Measurements from ENCODE around the gene STAC. TPM values are rescaled to one million over a fixed set of nuclear protein-coding genes. Genes with fewer than 3 reads are reported as not detected.
A peak's percentile ranks its signal among the peaks of the same experiment; 100 is the strongest.
"Not testable (repeated sequence)": the region's sequence is repeated elsewhere in the genome, so short reads cannot be mapped to it uniquely, and the experiment has no call there.

Gene STAC
- total and polyA plus RNA-seq, 5 donors, result 0.27 to 0.31 TPM; not detected in 3

DNA sequence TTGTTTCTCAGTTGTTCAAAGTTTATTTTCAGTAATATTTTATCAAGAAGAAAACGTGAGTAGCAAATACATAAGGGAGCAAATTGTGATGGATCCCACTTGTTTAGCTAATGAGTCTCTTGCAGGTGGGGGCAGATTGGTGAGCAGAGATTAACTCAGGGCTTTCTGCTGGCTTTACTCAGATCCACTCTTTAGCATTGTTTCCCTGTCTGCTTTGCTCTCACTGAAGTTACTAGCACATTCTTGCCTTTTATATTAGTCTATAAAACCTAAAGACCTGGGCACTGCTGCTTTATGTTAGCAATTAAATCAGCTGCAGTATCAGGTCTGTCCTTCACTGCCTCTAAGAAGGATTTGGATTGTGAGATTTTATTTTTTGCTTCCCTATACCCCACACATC lies 71.5 kb downstream of the STAC start:
- DNase-seq, result no peak
- Histone ChIP-seq H3K4me1 (ENCODE audit: control insufficient read depth, insufficient read depth, low read length) (no peaks in the 10 kb centered on the region), H3K27me3 (ENCODE audit: control insufficient read depth, insufficient read depth) (no peaks in the 10 kb centered on the region), H3K27ac (ENCODE audit: low read length) (no peak overlapping the region), H3K9me3 (ENCODE audit: control insufficient read depth, low read length) (no peaks in the 10 kb centered on the region), H3K4me3 (ENCODE audit: low read length) (no peak overlapping the region)
- 27% methylated on average over 1 of the region's 1 CpG for WGBS
- intact Hi-C loops (cut with DNase I), result no loop called here
- no peak for ATAC-seq

- H3K4me3 ChIP-seq (ENCODE audit: low read length); H3K27me3 ChIP-seq (ENCODE audit: control insufficient read depth, insufficient read depth); H3K27ac ChIP-seq (ENCODE audit: low read length); intact Hi-C loops (cut with DNase I); ATAC-seq; H3K4me1 ChIP-seq (ENCODE audit: control insufficient read depth, insufficient read depth, low read length); H3K9me3 ChIP-seq (ENCODE audit: control insufficient read depth, low read length): not testable (repeated sequence)
- WGBS, result 93% methylated on average over 30 of the region's 30 CpGs
- peak in 2 of 3 donors; percentile 24 to 41 for DNase-seq
Measured at GRCh38 chr3:36453213-36453612, 72.9 kb downstream of the STAC start.

- 93% methylated on average over 6 of the region's 6 CpGs for WGBS
- H3K27me3 ChIP-seq (ENCODE audit: control insufficient read depth, insufficient read depth); ATAC-seq: not testable (repeated sequence)
Measured at GRCh38 chr3:36453896-36454295, 73.6 kb downstream of the STAC start.

GRCh38 chr3:36455406-36455805 lies 75.1 kb downstream of the STAC start:
- no peaks in the 10 kb centered on the region for H3K4me1 ChIP-seq (ENCODE audit: control insufficient read depth, insufficient read depth, low read length)
- H3K4me3 ChIP-seq (ENCODE audit: low read length), result no peak overlapping the region
- H3K27ac ChIP-seq (ENCODE audit: low read length), result no peak overlapping the region
- no peak for ATAC-seq
- WGBS, result 64% methylated on average over 2 of the region's 2 CpGs
- H3K27me3 ChIP-seq (ENCODE audit: control insufficient read depth, insufficient read depth), result no peaks in the 10 kb centered on the region
- no peaks in the 10 kb centered on the region for H3K9me3 ChIP-seq (ENCODE audit: control insufficient read depth, low read length)
- no peak for DNase-seq
- intact Hi-C loops (cut with DNase I), result no loop called here

More at GRCh38 chr3:36453896-36454295, 73.6 kb downstream of the STAC start:
- H3K9me3 ChIP-seq (ENCODE audit: control insufficient read depth, low read length); H3K4me1 ChIP-seq (ENCODE audit: control insufficient read depth, insufficient read depth, low read length); intact Hi-C loops (cut with DNase I); H3K4me3 ChIP-seq (ENCODE audit: low read length); DNase-seq; H3K27ac ChIP-seq (ENCODE audit: low read length): not testable (repeated sequence)

- H3K9me3 ChIP-seq (ENCODE audit: control insufficient read depth, low read length), result no peaks in the 10 kb centered on the region
- no peaks in the 10 kb centered on the region for H3K4me1 ChIP-seq (ENCODE audit: control insufficient read depth, insufficient read depth, low read length)
- no peak overlapping the region for H3K27ac ChIP-seq (ENCODE audit: low read length)
- intact Hi-C loops (cut with DNase I), result no loop called here
- WGBS, result 93% methylated on average over 4 of the region's 4 CpGs
- DNase-seq (no peak), ATAC-seq (no peak)
- H3K4me3 ChIP-seq (ENCODE audit: low read length), result no peak overlapping the region
- no peaks in the 10 kb centered on the region for H3K27me3 ChIP-seq (ENCODE audit: control insufficient read depth, insufficient read depth)
Measured at GRCh38 chr3:36456784-36457183, 76.5 kb downstream of the STAC start.

- Histone ChIP-seq H3K27ac (ENCODE audit: low read length) (no peak overlapping the region), H3K27me3 (ENCODE audit: control insufficient read depth, insufficient read depth) (no peaks in the 10 kb centered on the region), H3K4me1 (ENCODE audit: control insufficient read depth, insufficient read depth, low read length) (no peaks in the 10 kb centered on the region), H3K4me3 (ENCODE audit: low read length) (no peak overlapping the region), H3K9me3 (ENCODE audit: control insufficient read depth, low read length) (no peaks in the 10 kb centered on the region)
- DNase-seq (no peak), ATAC-seq (no peak)
- intact Hi-C loops (cut with DNase I), result no loop called here
- 72% methylated on average over 5 of the region's 5 CpGs for WGBS
Measured at GRCh38 chr3:36457667-36458066, 77.4 kb downstream of the STAC start.

DNA sequence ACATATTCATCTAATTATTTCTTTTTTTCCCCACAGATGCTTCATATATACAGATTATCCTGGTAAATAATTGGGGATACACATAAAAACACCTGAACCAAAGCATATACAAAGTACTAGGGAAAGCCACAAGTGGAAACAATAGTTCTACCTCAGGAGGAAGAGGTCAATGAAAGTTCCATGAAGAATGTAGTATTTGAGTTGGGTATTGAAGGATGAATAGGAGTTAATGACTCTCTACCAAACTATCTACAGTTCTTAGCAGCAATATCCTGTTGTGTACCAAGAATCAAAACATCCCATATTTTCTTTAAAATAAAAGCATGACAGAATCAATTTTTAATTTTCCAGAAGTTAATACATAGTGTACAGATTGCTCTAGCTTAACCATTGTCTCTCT lies 78.9 kb downstream of the STAC start:
- Histone ChIP-seq H3K9me3 (ENCODE audit: control insufficient read depth, low read length) (no peaks in the 10 kb centered on the region), H3K4me3 (ENCODE audit: low read length) (no peak overlapping the region), H3K27ac (ENCODE audit: low read length) (no peak overlapping the region), H3K4me1 (ENCODE audit: control insufficient read depth, insufficient read depth, low read length) (no peaks in the 10 kb centered on the region), H3K27me3 (ENCODE audit: control insufficient read depth, insufficient read depth) (no peaks in the 10 kb centered on the region)
- DNase-seq (no peak), ATAC-seq (no peak)
- intact Hi-C loops (cut with DNase I), result no loop called here

GRCh38 chr3:36461597-36461996 lies 81.3 kb downstream of the STAC start:
- Histone ChIP-seq H3K4me1 (ENCODE audit: control insufficient read depth, insufficient read depth, low read length) (no peaks in the 10 kb centered on the region), H3K9me3 (ENCODE audit: control insufficient read depth, low read length) (no peaks in the 10 kb centered on the region), H3K4me3 (ENCODE audit: low read length) (no peak overlapping the region), H3K27me3 (ENCODE audit: control insufficient read depth, insufficient read depth) (no peaks in the 10 kb centered on the region), H3K27ac (ENCODE audit: low read length) (no peak overlapping the region)
- intact Hi-C loops (cut with DNase I), result no loop called here
- ATAC-seq (no peak), DNase-seq (no peak)
- 89% methylated on average over 1 of the region's 1 CpG for WGBS

- H3K27ac ChIP-seq (ENCODE audit: low read length); intact Hi-C loops (cut with DNase I); ATAC-seq; H3K4me3 ChIP-seq (ENCODE audit: low read length); DNase-seq; H3K4me1 ChIP-seq (ENCODE audit: control insufficient read depth, insufficient read depth, low read length); H3K27me3 ChIP-seq (ENCODE audit: control insufficient read depth, insufficient read depth); H3K9me3 ChIP-seq (ENCODE audit: control insufficient read depth, low read length): not testable (repeated sequence)
- WGBS, result 92% methylated on average over 6 of the region's 6 CpGs
Measured at GRCh38 chr3:36472045-36472444, 91.7 kb downstream of the STAC start.

DNA sequence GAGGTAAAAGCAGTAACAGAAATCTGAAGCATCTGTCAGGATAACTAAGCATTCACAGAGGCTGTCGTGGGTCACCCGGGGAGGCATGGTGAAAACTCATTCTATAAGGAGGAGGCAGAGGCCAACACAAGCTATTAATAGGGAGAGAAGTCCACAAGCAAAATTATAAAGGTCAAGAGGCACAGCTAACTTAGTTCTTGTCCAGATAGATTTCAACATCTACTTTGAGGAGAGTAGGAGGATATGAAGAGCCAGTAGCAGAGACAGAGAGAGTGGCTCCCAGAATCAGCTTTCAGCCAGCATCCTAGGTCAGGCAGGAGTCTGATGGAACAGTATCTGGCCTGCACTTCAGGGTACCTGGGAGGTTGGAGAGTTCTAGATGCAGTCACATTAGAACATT lies 95.3 kb downstream of the STAC start:
- ATAC-seq (no peak), DNase-seq (no peak)
- no peak overlapping the region for H3K4me3 ChIP-seq (ENCODE audit: low read length)
- 48% methylated on average over 2 of the region's 2 CpGs for WGBS
- H3K4me1 ChIP-seq (ENCODE audit: control insufficient read depth, insufficient read depth, low read length), result no peaks in the 10 kb centered on the region
- intact Hi-C loops (cut with DNase I), result no loop called here
- no peaks in the 10 kb centered on the region for H3K9me3 ChIP-seq (ENCODE audit: control insufficient read depth, low read length)
- no peak overlapping the region for H3K27ac ChIP-seq (ENCODE audit: low read length)
- no peaks in the 10 kb centered on the region for H3K27me3 ChIP-seq (ENCODE audit: control insufficient read depth, insufficient read depth)

GRCh38 chr3:36476286-36476942 lies 96.1 kb downstream of the STAC start:
- no peaks in the 10 kb centered on the region for H3K4me1 ChIP-seq (ENCODE audit: control insufficient read depth, insufficient read depth, low read length)
- ATAC-seq (no peak), DNase-seq (no peak)
- 74% methylated on average over 6 of the region's 6 CpGs for WGBS
- no peaks in the 10 kb centered on the region for H3K9me3 ChIP-seq (ENCODE audit: control insufficient read depth, low read length)
- no peak overlapping the region for H3K4me3 ChIP-seq (ENCODE audit: low read length)
- no peak overlapping the region for H3K27ac ChIP-seq (ENCODE audit: low read length)
- no peaks in the 10 kb centered on the region for H3K27me3 ChIP-seq (ENCODE audit: control insufficient read depth, insufficient read depth)
- intact Hi-C loops (cut with DNase I), result no loop called here

DNA sequence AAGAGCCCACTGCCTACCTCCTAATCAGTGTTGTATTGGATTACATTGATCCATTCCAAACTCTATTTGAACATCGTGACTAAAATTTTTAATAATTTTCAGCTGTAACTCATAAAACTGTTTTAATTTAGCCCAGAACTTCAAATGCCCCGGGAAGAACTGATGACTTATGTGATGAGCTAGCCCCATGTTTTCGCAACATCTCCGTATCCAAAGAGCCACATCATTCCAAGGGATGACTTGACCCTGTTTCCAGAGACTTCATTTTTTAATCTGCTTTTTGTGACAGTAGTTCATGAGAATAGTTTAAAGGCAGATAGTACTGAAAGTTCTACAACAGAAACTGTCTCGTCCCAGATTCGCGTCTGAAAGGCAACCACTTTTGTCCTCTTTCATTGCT lies 97.4 kb downstream of the STAC start:
- 87% methylated on average over 7 of the region's 7 CpGs for WGBS
- no peak overlapping the region for H3K4me3 ChIP-seq (ENCODE audit: low read length)
- intact Hi-C loops (cut with DNase I), result no loop called here
- H3K27me3 ChIP-seq (ENCODE audit: control insufficient read depth, insufficient read depth), result no peaks in the 10 kb centered on the region
- H3K4me1 ChIP-seq (ENCODE audit: control insufficient read depth, insufficient read depth, low read length), result no peaks in the 10 kb centered on the region
- H3K9me3 ChIP-seq (ENCODE audit: control insufficient read depth, low read length), result no peaks in the 10 kb centered on the region
- DNase-seq (no peak), ATAC-seq (no peak)
- no peak overlapping the region for H3K27ac ChIP-seq (ENCODE audit: low read length)
